IMR-90 (cell line): ENCODE data around the gene EML6. TPM values are rescaled to one million over a fixed set of nuclear protein-coding genes. Genes with fewer than 3 reads are reported as not detected.

Experiments used
- ATAC-seq: fragments of 200-7000 bp; cut with Tn5 transposase; 2 replicates; pipeline ENCODE4 v1.9.1; 2020; ENCODE audit warnings: low read depth, mild to moderate bottlenecking, moderate library complexity
- BruUV-seq: library from RNA; stranded (reverse); fragments of 400-500 nt; replicated peaks from 2 replicates; lab custom pipeline; 2021; lab: Mats Ljungman, UMichigan
- CTCF ChIA-PET: fragments of 300-600 bp; formaldehyde crosslinking; extraction: SDS; loops from one replicate; lab custom pipeline; 2021; ENCODE audit warnings: antibody characterized with exemption; lab: Yijun Ruan, JAX
- POLR2A ChIA-PET: fragments of 300-600 bp; sonication (Branson Sonifier 250); formaldehyde crosslinking; loops from one replicate; lab custom pipeline; 2022; ENCODE audit warnings: antibody characterized with exemption; ENCODE audit not compliant: unreplicated experiment; lab: Charles Lee
- DNase-seq: peaks from one replicate; pipeline ENCODE4 v3.0.0; 2013
- H2AFZ ChIP-seq: replicated peaks from 2 replicates; pipeline ENCODE3; 2013; ENCODE audit warnings: low read length, mild to moderate bottlenecking; ENCODE audit not compliant: poor library complexity
- H2AK5ac ChIP-seq: 2 replicates; pipeline ENCODE4 v1.6.1; 2013; ENCODE audit warnings: low read depth, low read length, inconsistent platforms
- H2AK9ac ChIP-seq: replicated peaks from 2 replicates; pipeline ENCODE3; 2013; ENCODE audit warnings: mild to moderate bottlenecking, low read depth, low read length, moderate library complexity; ENCODE audit not compliant: poor library complexity
- H2BK120ac ChIP-seq: 2 replicates; pipeline ENCODE4 v1.6.1; 2013; ENCODE audit warnings: low read depth, low read length, inconsistent platforms
- H2BK15ac ChIP-seq: 3 replicates; pipeline ENCODE4 v1.6.1; 2013; ENCODE audit warnings: low read depth, low read length, inconsistent platforms
- H2BK20ac ChIP-seq: 2 replicates; pipeline ENCODE4 v1.6.1; 2013; ENCODE audit warnings: low read depth, mild to moderate bottlenecking, inconsistent platforms, low read length, moderate library complexity
- H2BK5ac ChIP-seq: 2 replicates; pipeline ENCODE4 v1.6.1; 2013; ENCODE audit warnings: mild to moderate bottlenecking, low read depth, low read length, inconsistent platforms; ENCODE audit not compliant: poor library complexity, severe bottlenecking
- H3K14ac ChIP-seq: replicated peaks from 2 replicates; pipeline ENCODE4 v1.6.1; 2013; ENCODE audit warnings: low read depth, low read length, inconsistent platforms
- H3K18ac ChIP-seq: 2 replicates; pipeline ENCODE4 v1.6.1; 2013; ENCODE audit warnings: low read depth, low read length, control low read depth
- H3K23ac ChIP-seq: 2 replicates; pipeline ENCODE4 v1.6.1; 2013; ENCODE audit warnings: low read depth, low read length, inconsistent platforms
- H3K27ac ChIP-seq: 2 replicates; pipeline ENCODE4 v1.5.1; 2013; ENCODE audit warnings: mild to moderate bottlenecking, control low read depth, low read length; ENCODE audit not compliant: insufficient read depth
- H3K27me3 ChIP-seq: 2 replicates; pipeline ENCODE4 v1.6.1; 2013; ENCODE audit warnings: low read length; ENCODE audit not compliant: control insufficient read depth, insufficient read depth
- H3K36me3 ChIP-seq: 2 replicates; pipeline ENCODE4 v1.6.1; 2013; ENCODE audit warnings: low read length, mixed read lengths; ENCODE audit not compliant: control insufficient read depth, insufficient read depth
- H3K4ac ChIP-seq: 2 replicates; pipeline ENCODE4 v1.6.1; 2013; ENCODE audit warnings: low read depth, low read length, inconsistent platforms
- H3K4me1 ChIP-seq: 2 replicates; pipeline ENCODE4 v1.6.1; 2013; ENCODE audit warnings: low read length, mixed read lengths; ENCODE audit not compliant: control insufficient read depth, insufficient read depth
- H3K4me2 ChIP-seq: 2 replicates; pipeline ENCODE4 v1.6.1; 2013; ENCODE audit warnings: low read depth, mild to moderate bottlenecking, control low read depth, low read length, moderate library complexity
- H3K4me3 ChIP-seq: 2 replicates; pipeline ENCODE4 v1.5.1; 2013; ENCODE audit warnings: low read depth, mild to moderate bottlenecking, control low read depth, low read length, moderate library complexity; ENCODE audit not compliant: insufficient read depth
- H3K56ac ChIP-seq: 2 replicates; pipeline ENCODE4 v1.6.1; 2013; ENCODE audit warnings: low read length, inconsistent platforms; ENCODE audit not compliant: insufficient read depth; ENCODE audit errors: extremely low read depth
- H3K79me1 ChIP-seq, 2 experiments: 2 replicates each; pipeline ENCODE4 v1.6.1; 2013; ENCODE audit warnings: low read length in 2 of 2, inconsistent platforms in 1 of 2, low read depth in 1 of 2
- H3K9ac ChIP-seq: 2 replicates; pipeline ENCODE4 v1.6.1; 2013; ENCODE audit warnings: low read depth, low read length, control low read depth
- H3K9me1 ChIP-seq: 2 replicates; pipeline ENCODE4 v1.6.1; 2013; ENCODE audit warnings: low read length, inconsistent platforms; ENCODE audit not compliant: insufficient read depth
- H3K9me3 ChIP-seq: 2 replicates; pipeline ENCODE4 v1.6.1; 2013; ENCODE audit warnings: low read length; ENCODE audit not compliant: control insufficient read depth, insufficient read depth
- H4K20me1 ChIP-seq: 2 replicates; pipeline ENCODE4 v1.6.1; 2013; ENCODE audit warnings: low read length, inconsistent platforms; ENCODE audit not compliant: insufficient read depth
- H4K5ac ChIP-seq: 2 replicates; pipeline ENCODE4 v1.6.1; 2013; ENCODE audit warnings: mild to moderate bottlenecking, low read depth, low read length, control low read depth
- H4K8ac ChIP-seq, 2 experiments: 2 replicates each; pipeline ENCODE4 v1.6.1; 2013; ENCODE audit warnings: low read depth in 2 of 2, low read length in 2 of 2, control low read depth in 1 of 2, inconsistent platforms in 1 of 2
- H4K91ac ChIP-seq: 2 replicates; pipeline ENCODE4 v1.6.1; 2013; ENCODE audit warnings: low read depth, low read length, inconsistent platforms; ENCODE audit not compliant: insufficient read depth
- BHLHE40 ChIP-seq: fragments of 150-350 bp; IDR thresholded peaks from 2 replicates; pipeline ENCODE4 v1.6.1; 2016; ENCODE audit warnings: mild to moderate bottlenecking, low read depth, low read length
- CHD1 ChIP-seq: IDR thresholded peaks from 2 replicates; pipeline ENCODE4 v1.6.1; 2012; ENCODE audit warnings: low read depth, low read length, improper control_type of control experiment
- MAFK ChIP-seq: IDR thresholded peaks from 2 replicates; pipeline ENCODE4 v1.6.1; 2012; ENCODE audit warnings: low read depth, low read length, improper control_type of control experiment
- MAZ ChIP-seq: IDR thresholded peaks from 2 replicates; pipeline ENCODE4 v1.6.1; 2012; ENCODE audit warnings: low read depth, mild to moderate bottlenecking, low read length, improper control_type of control experiment, moderate library complexity, borderline replicate concordance
- NFE2L2 ChIP-seq: fragments of 150-350 bp; IDR thresholded peaks from 2 replicates; pipeline ENCODE4 v1.6.1; 2016; ENCODE audit warnings: low read depth, mild to moderate bottlenecking, low read length
- POLR2A ChIP-seq: IDR thresholded peaks from 2 replicates; pipeline ENCODE4 v1.6.1; 2012; ENCODE audit warnings: mild to moderate bottlenecking, low read depth, low read length
- RAD21 ChIP-seq: IDR thresholded peaks from 2 replicates; pipeline ENCODE4 v1.6.1; 2012; ENCODE audit warnings: low read length, improper control_type of control experiment
- RCOR1 ChIP-seq: IDR thresholded peaks from 2 replicates; pipeline ENCODE4 v1.6.1; 2012; ENCODE audit warnings: mild to moderate bottlenecking, low read length, improper control_type of control experiment; ENCODE audit not compliant: insufficient replicate concordance
- RFX5 ChIP-seq: IDR thresholded peaks from 2 replicates; pipeline ENCODE4 v1.8.0; 2012; ENCODE audit warnings: low read depth, mild to moderate bottlenecking, low read length, moderate library complexity
- SMC3 ChIP-seq: fragments of 150-350 bp; IDR thresholded peaks from 2 replicates; pipeline ENCODE4 v1.6.1; 2016; ENCODE audit warnings: low read depth, mild to moderate bottlenecking, antibody characterized with exemption, low read length, moderate library complexity
- WGBS, 2 experiments: methylation state at CpG; one replicate each; pipeline versions ENCODE4 v1.1.5 to v1.1.7; 2013; ENCODE audit warnings: missing lambda C conversion rate in 2 of 2; ENCODE audit not compliant: insufficient read length in 1 of 2; ENCODE audit errors: extremely low coverage in 2 of 2; 5-methylcytosine and 5-hydroxymethylcytosine counted together
- dilution Hi-C: fragments of 300-500 bp; cut with HindIII; formaldehyde crosslinking; loops from one replicate; pipeline ENCODE4 v1.14.3; 2018; ENCODE audit warnings: low sequenced_read_pairs; ENCODE audit not compliant: unreplicated experiment
- in situ Hi-C: fragments of 300-500 bp; cut with MboI; formaldehyde crosslinking; loops from 3 replicates; pipeline ENCODE4 v1.14.3; 2019; ENCODE audit warnings: low sequenced_read_pairs, inconsistent platforms, mixed read lengths
- intact Hi-C: fragments of 100-400 bp; cut with micrococcal nuclease; formaldehyde crosslinking; loops from 2 replicates; pipeline ENCODE4 v1.10.0; 2022
- polyA plus RNA-seq, 3 experiments: library from polyadenylated mRNA; depleted of rRNA; stranded (reverse); fragments of >200 nt; gene quantifications; 2 replicates each; pipeline ENCODE4 v1.2.3, GENCODE V29; 2012; ENCODE audit warnings: low replicate concordance in 1 of 3
- total RNA-seq: library from RNA; depleted of rRNA; stranded (reverse); fragments of >200 nt; gene quantifications from 2 replicates; pipeline ENCODE4 v1.2.3, GENCODE V29; 2012
- TF ChIP-seq, protein P1 (sequence below): fragments of 150-350 bp; IDR thresholded peaks from 2 replicates; pipeline ENCODE4 v1.6.1; 2016; ENCODE audit warnings: low read depth, mild to moderate bottlenecking, low read length, moderate library complexity, borderline replicate concordance
- TF ChIP-seq, protein P2 (sequence below): conservative IDR thresholded peaks from 2 replicates; pipeline ENCODE4 v1.5.1; 2012; ENCODE audit warnings: mild to moderate bottlenecking, low read depth, low read length, improper control_type of control experiment

The EML6 gene
- total and polyA plus RNA-seq, 2 of the 4 experiments (the other 2 are of a cell fraction) = 0.18 to 0.19 TPM

DNA sequence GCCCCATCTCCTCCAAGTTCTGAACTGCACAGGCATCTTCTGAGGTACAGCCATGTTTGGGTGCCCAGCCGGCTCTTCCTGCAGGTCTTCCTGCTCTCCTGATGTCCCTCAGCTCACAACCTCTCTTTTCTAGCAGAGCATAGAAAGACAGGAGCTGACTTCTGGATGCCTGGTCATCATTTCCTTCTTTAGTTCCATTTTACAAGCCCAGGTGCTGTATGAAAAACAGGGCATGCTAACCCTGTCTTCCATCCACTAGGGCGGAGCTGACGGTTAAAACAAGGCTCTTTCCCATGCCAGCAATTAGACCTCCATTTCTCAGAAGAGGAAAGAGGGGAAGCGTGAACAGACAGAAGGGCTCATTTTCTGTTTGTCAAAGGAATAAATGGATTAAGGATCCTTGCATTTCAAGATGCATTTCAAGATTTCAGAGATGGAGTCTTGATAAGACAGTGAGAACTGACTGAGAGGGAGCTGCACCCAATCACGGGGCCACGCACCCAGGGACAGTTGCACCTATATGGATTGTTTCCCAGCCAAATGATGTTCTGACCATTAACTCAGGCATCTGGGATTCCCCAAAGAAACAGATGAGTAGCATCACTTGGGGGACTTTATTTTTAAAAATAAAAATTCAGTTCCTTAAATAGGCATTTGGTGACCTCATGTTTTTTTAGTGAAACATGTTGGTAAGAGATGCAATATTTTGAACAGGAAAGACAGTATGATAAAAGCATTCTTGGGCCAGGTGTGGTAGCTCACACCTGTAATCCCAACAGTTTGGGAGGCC lies 45.8 kb upstream of the EML6 start:
- no peak overlapping the region for H2BK120ac ChIP-seq
- dilution Hi-C loops = no loop called here
- H3K56ac ChIP-seq = no peak overlapping the region
- H3K4me2 ChIP-seq = no peak overlapping the region
- no peaks in the 10 kb centered on the region for H3K9me3 ChIP-seq
- H2AK9ac ChIP-seq = no peak overlapping the region
- H3K4me3 ChIP-seq = no peak overlapping the region
- ChIA-PET CTCF (interaction anchor here (1.7 kb wide), 1 partner anchor 12 kb away, joined by 7 read pairs; no protein-coding TSS in a partner anchor), POLR2A (no interaction called here)
- H2AK5ac ChIP-seq = no peak overlapping the region
- in situ Hi-C loops = no loop called here
- H3K27me3 ChIP-seq = no peaks in the 10 kb centered on the region; the same call in 1 of the 2 replicates
- ATAC-seq (no peak), DNase-seq (peak; percentile 12)
- H3K4ac ChIP-seq = no peak overlapping the region
- no peaks in the 10 kb centered on the region for H3K36me3 ChIP-seq
- H4K5ac ChIP-seq = no peak overlapping the region
- no peak overlapping the region; the same call in 1 of the 2 replicates for H3K23ac ChIP-seq
- TF ChIP-seq SMC3 (no peak), RAD21 (no peak), NFE2L2 (no peak), CHD1 (no peak), MAZ (no peak), BHLHE40 (no peak), MAFK (no peak), RCOR1 (no peak), RFX5 (no peak), POLR2A (no peak)
- TF ChIP-seq, protein P1, sequence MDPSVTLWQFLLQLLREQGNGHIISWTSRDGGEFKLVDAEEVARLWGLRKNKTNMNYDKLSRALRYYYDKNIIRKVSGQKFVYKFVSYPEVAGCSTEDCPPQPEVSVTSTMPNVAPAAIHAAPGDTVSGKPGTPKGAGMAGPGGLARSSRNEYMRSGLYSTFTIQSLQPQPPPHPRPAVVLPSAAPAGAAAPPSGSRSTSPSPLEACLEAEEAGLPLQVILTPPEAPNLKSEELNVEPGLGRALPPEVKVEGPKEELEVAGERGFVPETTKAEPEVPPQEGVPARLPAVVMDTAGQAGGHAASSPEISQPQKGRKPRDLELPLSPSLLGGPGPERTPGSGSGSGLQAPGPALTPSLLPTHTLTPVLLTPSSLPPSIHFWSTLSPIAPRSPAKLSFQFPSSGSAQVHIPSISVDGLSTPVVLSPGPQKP = no peak
- TF ChIP-seq, protein P2, sequence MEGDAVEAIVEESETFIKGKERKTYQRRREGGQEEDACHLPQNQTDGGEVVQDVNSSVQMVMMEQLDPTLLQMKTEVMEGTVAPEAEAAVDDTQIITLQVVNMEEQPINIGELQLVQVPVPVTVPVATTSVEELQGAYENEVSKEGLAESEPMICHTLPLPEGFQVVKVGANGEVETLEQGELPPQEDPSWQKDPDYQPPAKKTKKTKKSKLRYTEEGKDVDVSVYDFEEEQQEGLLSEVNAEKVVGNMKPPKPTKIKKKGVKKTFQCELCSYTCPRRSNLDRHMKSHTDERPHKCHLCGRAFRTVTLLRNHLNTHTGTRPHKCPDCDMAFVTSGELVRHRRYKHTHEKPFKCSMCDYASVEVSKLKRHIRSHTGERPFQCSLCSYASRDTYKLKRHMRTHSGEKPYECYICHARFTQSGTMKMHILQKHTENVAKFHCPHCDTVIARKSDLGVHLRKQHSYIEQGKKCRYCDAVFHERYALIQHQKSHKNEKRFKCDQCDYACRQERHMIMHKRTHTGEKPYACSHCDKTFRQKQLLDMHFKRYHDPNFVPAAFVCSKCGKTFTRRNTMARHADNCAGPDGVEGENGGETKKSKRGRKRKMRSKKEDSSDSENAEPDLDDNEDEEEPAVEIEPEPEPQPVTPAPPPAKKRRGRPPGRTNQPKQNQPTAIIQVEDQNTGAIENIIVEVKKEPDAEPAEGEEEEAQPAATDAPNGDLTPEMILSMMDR = no peak
- H3K9ac ChIP-seq = no peak overlapping the region
- H2AFZ ChIP-seq = no peak overlapping the region
- no peaks in the 10 kb centered on the region for H4K20me1 ChIP-seq
- H3K4me1 ChIP-seq = peaks cover 7% of the 10 kb centered on the region
- BruUV-seq = no TSS peak
- H3K9me1 ChIP-seq = peaks cover 8% of the 10 kb centered on the region; the same call in 1 of the 2 replicates
- H2BK15ac ChIP-seq = no peak overlapping the region; the same call in 2 of the 3 replicates
- no peak overlapping the region for H3K18ac ChIP-seq
- 100% methylated on average over 2 of the region's 6 CpGs; no CpG with 5 or more reads in 1 of the 2 experiments for WGBS, 2 experiments
- intact Hi-C loops = no loop called here
- H2BK20ac ChIP-seq = no peak overlapping the region
- no peak overlapping the region for H3K14ac ChIP-seq
- H2BK5ac ChIP-seq = no peak overlapping the region
- H3K27ac ChIP-seq = no peak overlapping the region
- no peak overlapping the region for H4K91ac ChIP-seq
- no peak overlapping the region for H4K8ac ChIP-seq
- no peaks in the 10 kb centered on the region for H3K79me1 ChIP-seq
